CD4-positive, alpha-beta T cell (primary cell): ENCODE data around the gene SSBP3. TPM values are rescaled to one million over a fixed set of nuclear protein-coding genes. Genes with fewer than 3 reads are reported as not detected.

Source experiments
- ATAC-seq: fragments of 200-7000 bp; cut with Tn5 transposase; one replicate; pipeline ENCODE4 v1.10.0; 2022; ENCODE audit warnings: mild to moderate bottlenecking; ENCODE audit not compliant: poor library complexity
- CTCF ChIA-PET: fragments of 350-600 bp; sonication (Branson Sonifier 250); formaldehyde crosslinking; loops from one replicate; lab custom pipeline; 2021; ENCODE audit warnings: antibody characterized with exemption, inconsistent platforms; lab: Charles Lee
- POLR2A ChIA-PET: fragments of 350-600 bp; sonication (Branson Sonifier 250); formaldehyde crosslinking; loops from one replicate; lab custom pipeline; 2021; ENCODE audit warnings: antibody characterized with exemption, inconsistent platforms; lab: Charles Lee
- DNase-seq, 14 experiments: peaks; one replicate each; pipeline ENCODE4 v3.0.0-alpha.2; 2013 to 2020; ENCODE audit warnings: mixed read lengths in 2 of 14
- H3K27ac ChIP-seq, 2 donors: one replicate each; pipeline versions ENCODE4 v1.5.1 to v1.7.0; 2013; ENCODE audit warnings: low read length in 2 of 2, low read depth in 1 of 2, mild to moderate bottlenecking in 1 of 2
- H3K27me3 ChIP-seq, 2 experiments: 1 replicate in 1 of 2; 2 replicates in 1 of 2; pipeline versions ENCODE4 v1.6.1 to v1.7.0; 2013; ENCODE audit warnings: low read length in 2 of 2, control low read depth in 1 of 2, mild to moderate bottlenecking in 1 of 2, moderate library complexity in 1 of 2; ENCODE audit not compliant: insufficient read depth in 2 of 2, control insufficient read depth in 1 of 2
- H3K36me3 ChIP-seq: one replicate; pipeline ENCODE4 v1.6.1; 2013; ENCODE audit warnings: low read length, control low read depth; ENCODE audit not compliant: insufficient read depth
- H3K4me1 ChIP-seq: one replicate; pipeline ENCODE4 v1.6.1; 2013; ENCODE audit warnings: low read length, control low read depth; ENCODE audit not compliant: insufficient read depth
- H3K4me3 ChIP-seq: one replicate; pipeline ENCODE4 v1.5.1; 2013; ENCODE audit warnings: mild to moderate bottlenecking, low read length, moderate library complexity
- H3K9me3 ChIP-seq, 2 experiments: 1 replicate in 1 of 2; 2 replicates in 1 of 2; pipeline versions ENCODE4 v1.6.1 to v1.7.0; 2013; ENCODE audit warnings: low read length in 2 of 2, mild to moderate bottlenecking in 2 of 2, control low read depth in 1 of 2, moderate library complexity in 1 of 2; ENCODE audit not compliant: control insufficient read depth in 1 of 2, insufficient read depth in 1 of 2
- H3K27ac Mint-ChIP-seq: one replicate; pipeline ENCODE4 v1.8.0; 2020; ENCODE audit warnings: mixed read lengths
- H3K27me3 Mint-ChIP-seq: one replicate; pipeline ENCODE4 v1.8.0; 2021; ENCODE audit warnings: mixed read lengths
- H3K36me3 Mint-ChIP-seq: one replicate; pipeline ENCODE4 v1.8.0; 2021; ENCODE audit warnings: low read depth, mixed read lengths
- H3K4me1 Mint-ChIP-seq: one replicate; pipeline ENCODE4 v1.8.0; 2021; ENCODE audit warnings: low read depth, mixed read lengths
- H3K4me3 Mint-ChIP-seq: one replicate; pipeline ENCODE4 v1.8.0; 2020; ENCODE audit warnings: mild to moderate bottlenecking, mixed read lengths
- H3K9me3 Mint-ChIP-seq: one replicate; pipeline ENCODE4 v1.8.0; 2020; ENCODE audit warnings: mixed read lengths
- CTCF ChIP-seq: fragments of 200-600 bp; IDR thresholded peaks from one replicate; pipeline ENCODE4 v1.8.0; 2022; ENCODE audit warnings: antibody characterized with exemption, mild to moderate bottlenecking
- intact Hi-C, 2 experiments: fragments of 100-400 bp; cut with DNase I in 1 of 2; cut with micrococcal nuclease in 1 of 2; formaldehyde crosslinking; loops; one replicate each; pipeline versions ENCODE4 v1.15.1 to v1.9.0; 2023 to 2025; cut with DNase I, micrococcal nuclease
- total RNA-seq, 174 experiments: library from RNA in 2 of 174; stranded (reverse) in 2 of 174; gene quantifications; one replicate each; pipeline ENCODE4 v1.2.3 and lab custom pipeline; 2021 to 2026

The SSBP3 gene
- total RNA-seq, 2 experiments from 2014 or later: 50.6 to 52.4 TPM

- no peaks in the 10 kb centered on the region for H3K9me3 ChIP-seq
- ATAC-seq (no peak), DNase-seq (no peak)
- Mint-ChIP-seq H3K4me1 (peaks cover 96% of the 10 kb centered on the region), H3K4me3 (no peak overlapping the region), H3K27me3 (no peaks in the 10 kb centered on the region), H3K36me3 (no peaks in the 10 kb centered on the region), H3K27ac (peak overlapping the region; percentile 38), H3K9me3 (no peaks in the 10 kb centered on the region)
- no peaks in the 10 kb centered on the region for H3K27me3 ChIP-seq
- ChIA-PET POLR2A (interaction anchor here (1.3 to 1.5 kb wide), 2 partner anchors 13 to 21 kb away, joined by 3 to 4 read pairs; no protein-coding TSS in a partner anchor), CTCF (no interaction called here)
- peaks cover 59% of the 10 kb centered on the region for H3K4me1 ChIP-seq
- no peaks in the 10 kb centered on the region for H3K36me3 ChIP-seq
- no peak overlapping the region for H3K4me3 ChIP-seq
- intact Hi-C loops: loop anchor here in 1 of 2 experiments (5.0 kb wide), 1 partner anchor 40 kb away; no protein-coding TSS in a partner anchor
- no peak overlapping the region for H3K27ac ChIP-seq
- no peak for TF ChIP-seq CTCF
Measured at GRCh38 chr1:54297596-54298283, 108.5 kb downstream of the SSBP3 start.

- Mint-ChIP-seq H3K9me3 (no peaks in the 10 kb centered on the region), H3K27ac (peak overlapping the region; percentile 38), H3K4me3 (no peak overlapping the region), H3K4me1 (peaks cover 97% of the 10 kb centered on the region), H3K36me3 (no peaks in the 10 kb centered on the region), H3K27me3 (no peaks in the 10 kb centered on the region)
- no peak for DNase-seq
- intact Hi-C loops: loop anchor here in 1 of 2 experiments (5.0 kb wide), 1 partner anchor 41 kb away; no protein-coding TSS in a partner anchor
- no peaks in the 10 kb centered on the region for H3K36me3 ChIP-seq
- ATAC-seq: no peak
- CTCF ChIA-PET: no interaction called here
- no peak for TF ChIP-seq CTCF
- peaks cover 61% of the 10 kb centered on the region for H3K4me1 ChIP-seq
- POLR2A ChIA-PET: no interaction called here
- no peaks in the 10 kb centered on the region for H3K27me3 ChIP-seq
- no peak overlapping the region for H3K4me3 ChIP-seq
- H3K9me3 ChIP-seq: no peaks in the 10 kb centered on the region
- no peak overlapping the region for H3K27ac ChIP-seq
Measured at GRCh38 chr1:54296666-54297065, 109.5 kb downstream of the SSBP3 start.

- Histone ChIP-seq H3K4me1 (peaks cover 61% of the 10 kb centered on the region), H3K4me3 (no peak overlapping the region), H3K27me3 (no peaks in the 10 kb centered on the region), H3K9me3 (no peaks in the 10 kb centered on the region), H3K36me3 (no peaks in the 10 kb centered on the region), H3K27ac (no peak overlapping the region)
- intact Hi-C loops: loop anchor here in 1 of 2 experiments (5.0 kb wide), 1 partner anchor 42 kb away; no protein-coding TSS in a partner anchor
- POLR2A ChIA-PET: interaction anchor here (0.6 kb wide), 1 partner anchor 11 kb away, joined by 3 read pairs; no protein-coding TSS in a partner anchor
- ATAC-seq (no peak), DNase-seq (no peak)
- no peak overlapping the region for H3K4me3 Mint-ChIP-seq
- peaks cover 95% of the 10 kb centered on the region for H3K4me1 Mint-ChIP-seq
- H3K27me3 Mint-ChIP-seq: no peaks in the 10 kb centered on the region
- no peaks in the 10 kb centered on the region for H3K9me3 Mint-ChIP-seq
- CTCF ChIA-PET: no interaction called here
- no peak for TF ChIP-seq CTCF
- no peaks in the 10 kb centered on the region for H3K36me3 Mint-ChIP-seq
- peak overlapping the region; percentile 38 for H3K27ac Mint-ChIP-seq
Measured at GRCh38 chr1:54294887-54295286, 111.3 kb downstream of the SSBP3 start.
